Spleen (tissue), 11 donors: ENCODE results near the gene FTO. TPM values are rescaled to one million over a fixed set of nuclear protein-coding genes. Genes with fewer than 3 reads are reported as not detected.

Experiments used
- DNase-seq: peaks from one replicate; pipeline ENCODE4 v3.0.0-alpha.2; 2020
- H3K27ac ChIP-seq, 8 donors: fragments of 200-600 bp; sonication (generic) in 7 of 8; 1 replicate in 4 of 8; 2 replicates in 4 of 8; pipeline versions ENCODE4 v1.5.0 to v1.8.0; 2016 to 2021; ENCODE audit warnings: inconsistent platforms in 4 of 8, mild to moderate bottlenecking in 4 of 8, moderate library complexity in 1 of 8
- H3K27me3 ChIP-seq, 7 donors: fragments of 200-600 bp; sonication (generic) in 6 of 7; replicated peaks in 1 of 7; 1 replicate in 4 of 7; 2 replicates in 3 of 7; pipeline versions ENCODE4 v1.5.0 to v1.8.0; 2016 to 2021; ENCODE audit warnings: inconsistent platforms in 3 of 7, mild to moderate bottlenecking in 1 of 7
- H3K36me3 ChIP-seq, 6 donors: fragments of 200-600 bp; sonication (generic) in 5 of 6; 1 replicate in 4 of 6; 2 replicates in 2 of 6; pipeline versions ENCODE4 v1.5.0 to v1.8.0; 2016 to 2021; ENCODE audit warnings: inconsistent platforms in 2 of 6
- H3K4me1 ChIP-seq, 6 donors: fragments of 200-600 bp; sonication (generic) in 5 of 6; 1 replicate in 3 of 6; 2 replicates in 3 of 6; pipeline versions ENCODE4 v1.5.0 to v1.8.0; 2016 to 2021; ENCODE audit warnings: inconsistent platforms in 3 of 6
- H3K4me3 ChIP-seq, 8 donors: fragments of 200-600 bp; sonication (generic) in 7 of 8; 1 replicate in 4 of 8; 2 replicates in 4 of 8; pipeline versions ENCODE4 v1.5.0 to v1.8.0; 2016 to 2021; ENCODE audit warnings: inconsistent platforms in 4 of 8, mild to moderate bottlenecking in 4 of 8, moderate library complexity in 2 of 8
- H3K9me3 ChIP-seq, 8 donors: fragments of 200-600 bp; sonication (generic) in 7 of 8; 1 replicate in 4 of 8; 2 replicates in 4 of 8; pipeline versions ENCODE4 v1.5.0 to v1.8.0; 2016 to 2021; ENCODE audit warnings: inconsistent platforms in 4 of 8
- CTCF ChIP-seq, 11 experiments: fragments of 200-600 bp in 7 of 11; fragments of 450-650 bp in 4 of 11; sonication (generic) in 4 of 11; IDR thresholded peaks in 8 of 11; conservative IDR thresholded peaks in 3 of 11; 1 replicate in 7 of 11; 2 replicates in 4 of 11; pipeline versions ENCODE4 v1.4.0 to v1.8.0; 2016 to 2021; ENCODE audit warnings: antibody characterized with exemption in 11 of 11, inconsistent platforms in 4 of 11, mild to moderate bottlenecking in 1 of 11
- POLR2A ChIP-seq, 3 donors: fragments of 450-650 bp; IDR thresholded peaks; one replicate each; pipeline ENCODE4 v1.5.1; 2017; ENCODE audit warnings: antibody characterized with exemption in 3 of 3, mild to moderate bottlenecking in 1 of 3
- POLR2AphosphoS5 ChIP-seq, 3 donors: sonication (generic); formaldehyde crosslinking; IDR thresholded peaks; one replicate each; pipeline ENCODE4 v1.5.1; 2017; ENCODE audit warnings: antibody characterized with exemption in 3 of 3
- WGBS, 5 donors: extraction: QIAGEN DNeasy Blood & Tissue Kit in 3 of 5; methylation state at CpG; one replicate each; pipeline versions ENCODE4 v1.1.5 to v1.1.7; 2013 to 2018; 5-methylcytosine and 5-hydroxymethylcytosine counted together
- intact Hi-C: fragments of 100-400 bp; cut with DNase I; formaldehyde crosslinking; loops from one replicate; pipeline ENCODE4 v1.15.0; 2023; ENCODE audit warnings: low total_unique reads
- polyA plus RNA-seq, 3 donors: library from polyadenylated mRNA; stranded (reverse); fragments of 200-250 nt; gene quantifications; one replicate each; pipeline ENCODE4 v1.2.1, GENCODE V29; 2013
- total RNA-seq, 7 donors: library from RNA; depleted of rRNA in 3 of 7; stranded (reverse); fragments of >200 nt in 3 of 7; fragmentation: NEBNext Ultra II Directional in 4 of 7; extraction: Animal tissue kit (Norgen Biotek cat#: 25700) in 4 of 7; gene quantifications; one replicate each; pipeline versions ENCODE4 v1.1.0 to v1.2.1, GENCODE V29; 2016 to 2021
- donor health status: healthy with polysubstance abuse.
- donor health status: DM: no; HTN: no; CAD: no; lungs with moderate emphysema.
- donor health status: DM: no; HTN: no; CAD: no.
- donor health status: Bipolar disorder and iron deficiency.
- donor health status: healthy.
- donor health status: DM: no; HTN: no; CAD: no.
- donor health status: DM: yes; HTN: yes; CAD: no.

The FTO gene
- total and polyA plus RNA-seq, 10 donors, result 6.8 to 89.8 (median 68.4) TPM

- DNase-seq, result no peak
- Histone ChIP-seq H3K4me1 (no peaks in the 10 kb centered on the region), H3K4me3 (no peak overlapping the region), H3K27me3 (no peaks in the 10 kb centered on the region), H3K36me3 (peaks cover 0 to 72% (median 18%) of the 10 kb centered on the region in 6 donors), H3K9me3 (no peaks in the 10 kb centered on the region), H3K27ac (no peak overlapping the region)
- intact Hi-C loops, result no loop called here
- 88 to 92% (median 92%) methylated on average over 4 of the region's 4 CpGs for WGBS, 5 donors
- no peak for TF ChIP-seq POLR2A (IDR thresholded peaks at IDR 0.05)
- TF ChIP-seq POLR2AphosphoS5 (IDR thresholded peaks at IDR 0.05), result no peak
- no peak for TF ChIP-seq CTCF (IDR thresholded peaks at IDR 0.05 in 8 of 11, conservative IDR thresholded peaks at IDR 0.05 in 3 of 11)
Measured at GRCh38 chr16:53878216-53878615, 174.3 kb downstream of the FTO start.

- Histone ChIP-seq H3K27me3 (no peaks in the 10 kb centered on the region), H3K36me3 (peaks cover 0 to 73% (median 16%) of the 10 kb centered on the region in 6 donors), H3K4me1 (no peaks in the 10 kb centered on the region), H3K4me3 (no peak overlapping the region), H3K27ac (no peak overlapping the region), H3K9me3 (no peaks in the 10 kb centered on the region)
- 81 to 99% (median 98%) methylated on average over 2 of the region's 2 CpGs for WGBS, 5 donors
- no peak for TF ChIP-seq CTCF (IDR thresholded peaks at IDR 0.05 in 8 of 11, conservative IDR thresholded peaks at IDR 0.05 in 3 of 11)
- intact Hi-C loops, result no loop called here
- no peak for DNase-seq
Measured at GRCh38 chr16:53881371-53881770, 177.4 kb downstream of the FTO start.

- WGBS, 5 donors, result 92 to 100% (median 96%) methylated on average over 1 of the region's 1 CpG
- no peak overlapping the region for H3K27ac ChIP-seq
Measured at GRCh38 chr16:53882310-53882709, 178.4 kb downstream of the FTO start.

GRCh38 chr16:53884748-53885147, 180.8 kb downstream of the FTO start:
- H3K27me3 ChIP-seq, result no peaks in the 10 kb centered on the region
- H3K9me3 ChIP-seq, result no peaks in the 10 kb centered on the region
- 93 to 96% (median 96%) methylated on average over 4 of the region's 4 CpGs for WGBS, 5 donors
- no peak for DNase-seq
- no peak overlapping the region for H3K4me3 ChIP-seq
- no peaks in the 10 kb centered on the region for H3K4me1 ChIP-seq
- TF ChIP-seq CTCF (IDR thresholded peaks at IDR 0.05 in 8 of 11, conservative IDR thresholded peaks at IDR 0.05 in 3 of 11) (no peak), POLR2AphosphoS5 (IDR thresholded peaks at IDR 0.05) (no peak), POLR2A (IDR thresholded peaks at IDR 0.05) (no peak)
- H3K27ac ChIP-seq, result no peak overlapping the region
- intact Hi-C loops, result no loop called here
- peaks cover 0 to 84% (median 26%) of the 10 kb centered on the region in 6 donors for H3K36me3 ChIP-seq

More at GRCh38 chr16:53882310-53882709, 178.4 kb downstream of the FTO start:
- Histone ChIP-seq H3K27me3 (no peaks in the 10 kb centered on the region), H3K4me1 (no peaks in the 10 kb centered on the region), H3K4me3 (no peak overlapping the region), H3K9me3 (no peaks in the 10 kb centered on the region), H3K36me3 (peaks cover 0 to 72% (median 16%) of the 10 kb centered on the region in 6 donors)
- intact Hi-C loops, result no loop called here
- no peak for DNase-seq
- TF ChIP-seq POLR2A (IDR thresholded peaks at IDR 0.05) (no peak), CTCF (IDR thresholded peaks at IDR 0.05 in 8 of 11, conservative IDR thresholded peaks at IDR 0.05 in 3 of 11) (no peak), POLR2AphosphoS5 (IDR thresholded peaks at IDR 0.05) (no peak)
